Erythroblast (primary cell): Measurements from ENCODE around the gene CPED1.

Experiments
- DNase-seq, 2 experiments: peaks; one replicate each; lab custom pipeline; 2025; lab: John Stamatoyannopoulos, UW
- GATA1 ChIP-seq: IDR thresholded peaks from 2 replicates; pipeline ENCODE4 v1.6.1; 2011; ENCODE audit warnings: low read depth, mild to moderate bottlenecking, control low read depth, low read length, moderate library complexity
- POLR2A ChIP-seq: IDR thresholded peaks from 2 replicates; pipeline ENCODE4 v1.6.1; 2011; ENCODE audit warnings: mild to moderate bottlenecking, low read length

CPED1 gene

DNA sequence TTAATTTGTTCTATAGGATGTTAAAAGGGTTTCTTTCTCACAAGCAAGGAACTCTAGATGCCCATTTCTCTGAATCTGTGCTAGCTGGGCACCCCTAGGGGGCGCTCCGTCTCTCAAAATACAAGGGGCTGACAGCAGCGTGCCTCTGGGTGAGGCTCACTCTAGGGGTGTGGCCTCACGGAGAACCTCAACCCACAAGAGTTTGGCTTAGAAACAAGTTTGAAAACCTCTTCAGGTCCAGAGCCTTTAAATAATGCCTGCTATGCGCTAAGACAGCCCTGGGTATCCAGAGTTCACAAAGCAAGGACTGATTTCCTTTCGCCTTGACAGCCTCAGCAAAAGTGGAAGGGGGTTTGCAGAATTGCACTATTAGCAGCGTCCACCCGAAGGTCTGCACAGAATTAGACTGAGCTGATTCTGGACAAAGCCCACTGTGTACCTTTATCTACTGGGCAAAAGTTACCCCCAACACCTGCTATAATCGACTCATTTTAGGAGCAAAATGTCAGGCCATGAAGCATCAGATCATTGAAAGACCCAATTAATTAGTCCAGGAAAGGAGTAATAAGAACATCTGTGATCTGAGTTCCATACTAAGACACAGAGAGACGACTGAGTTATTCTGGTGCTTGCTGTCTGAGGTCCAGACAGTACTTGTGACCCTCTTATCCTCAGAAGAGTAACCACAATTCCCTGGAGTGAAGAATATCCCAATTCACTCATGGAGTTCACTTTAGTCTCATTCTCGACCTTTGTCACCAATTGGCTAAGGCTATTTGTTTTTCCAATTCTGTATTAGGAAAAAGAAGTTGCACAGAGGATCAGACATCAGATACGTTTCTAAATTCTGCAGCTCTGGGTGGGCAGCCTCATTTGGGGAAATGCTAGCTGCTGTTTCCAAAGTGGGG lies 574 bp upstream of the CPED1 start:
- DNase-seq: peak; percentile 94
- TF ChIP-seq GATA1 (no peak), POLR2A (peak; percentile 31)

DNA sequence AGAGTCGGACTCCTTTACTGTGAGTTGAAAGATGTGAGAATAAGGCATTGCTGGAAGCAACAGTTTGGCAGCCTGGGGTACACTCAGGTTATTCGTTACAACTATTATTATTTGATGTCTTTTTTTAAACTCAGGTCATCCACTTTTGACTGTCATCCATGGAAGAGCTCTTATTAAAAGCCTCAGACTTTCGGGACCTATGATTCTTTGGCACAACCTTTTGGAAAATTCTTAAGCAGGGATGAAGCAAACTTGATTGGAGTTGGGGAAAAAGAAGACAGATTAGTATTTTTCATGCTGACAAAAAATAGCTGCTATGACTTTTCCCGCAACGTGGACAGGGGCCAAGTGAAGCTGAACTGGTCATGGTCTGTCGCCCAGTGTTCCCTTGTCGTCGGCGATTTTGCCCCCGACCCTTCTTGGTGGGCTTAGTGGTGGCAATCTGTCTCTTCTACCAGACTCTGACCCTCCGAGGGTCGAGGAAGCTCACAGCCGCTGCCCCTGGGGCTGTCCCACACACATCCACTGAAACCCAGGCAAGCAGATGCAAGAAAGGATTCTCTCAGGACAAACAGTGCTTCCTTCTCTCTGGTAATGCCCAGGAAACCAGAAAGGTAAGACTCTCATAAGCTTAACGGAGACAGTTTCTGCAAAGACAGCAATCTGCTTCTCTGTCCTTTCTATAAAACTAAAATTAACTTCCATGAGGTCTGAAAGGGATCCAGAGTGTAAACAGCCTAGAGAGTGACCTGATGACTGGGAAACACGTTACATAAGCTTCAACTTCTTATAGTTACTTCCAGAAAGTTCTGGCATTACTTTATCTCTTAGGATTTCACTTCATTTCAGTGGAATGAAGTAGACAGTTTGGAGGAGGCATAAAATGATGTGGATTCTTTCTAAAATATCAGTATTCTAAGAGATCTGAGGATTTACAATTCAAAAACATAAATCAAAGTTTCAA lies 1.0 kb downstream of the CPED1 start:
- TF ChIP-seq POLR2A: no peak
- TF ChIP-seq GATA1: no peak
- peak in 1 of 2 experiments; percentile 20 for DNase-seq

- peak; percentile 47 to 48 for DNase-seq
- TF ChIP-seq GATA1 (no peak), POLR2A (no peak)
Measured at GRCh38 chr7:120990468-120991118, 2.1 kb downstream of the CPED1 start.

- no peak for TF ChIP-seq GATA1
- TF ChIP-seq POLR2A: no peak
- DNase-seq: no peak
Measured at GRCh38 chr7:120991161-120991560, 2.6 kb downstream of the CPED1 start.

- DNase-seq: peak; percentile 18 to 36
- no peak for TF ChIP-seq GATA1
- TF ChIP-seq POLR2A: no peak
Measured at GRCh38 chr7:120991581-120991980, 3.1 kb downstream of the CPED1 start.

- TF ChIP-seq GATA1 (no peak), POLR2A (no peak)
- peak in 1 of 2 experiments; percentile 13 for DNase-seq
Measured at GRCh38 chr7:120992272-120992964, 3.9 kb downstream of the CPED1 start.

- TF ChIP-seq POLR2A (no peak), GATA1 (no peak)
- no peak for DNase-seq
Measured at GRCh38 chr7:120992965-120993494, 4.5 kb downstream of the CPED1 start.

DNA sequence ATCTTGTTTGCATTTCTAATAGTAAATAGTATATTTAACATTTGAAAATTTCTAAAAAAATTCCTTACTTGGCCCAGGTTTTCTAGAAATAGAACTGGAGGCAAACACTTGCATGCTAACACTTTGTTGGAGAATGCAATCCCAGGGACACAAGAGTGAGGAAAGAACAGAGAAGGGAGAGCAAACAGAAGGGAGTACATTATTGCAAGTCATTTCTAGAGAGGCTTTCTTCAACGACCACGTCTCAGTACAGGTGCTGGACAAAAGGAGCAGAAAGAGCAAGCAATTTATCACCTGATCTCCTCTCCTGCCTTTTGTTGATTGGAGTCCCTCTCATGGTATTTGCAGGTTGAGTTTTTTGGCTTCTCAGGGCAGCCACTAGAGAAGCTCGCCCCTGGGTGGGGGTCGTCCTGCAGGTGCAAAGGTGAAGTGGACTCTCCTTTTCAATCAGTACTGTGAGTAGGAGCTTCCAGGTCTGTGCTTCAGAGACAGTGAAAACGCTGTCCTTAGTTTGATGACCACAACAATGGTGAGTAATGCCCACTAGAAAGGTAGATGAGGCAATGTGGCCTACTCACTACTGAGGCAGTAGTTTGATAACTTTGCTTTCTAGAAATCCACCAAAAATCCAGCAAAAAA lies 5.2 kb downstream of the CPED1 start:
- TF ChIP-seq GATA1: no peak
- no peak for TF ChIP-seq POLR2A
- no peak for DNase-seq

- DNase-seq: no peak
- TF ChIP-seq POLR2A: no peak
Measured at GRCh38 chr7:120994512-120995410, 6.2 kb downstream of the CPED1 start.

DNA sequence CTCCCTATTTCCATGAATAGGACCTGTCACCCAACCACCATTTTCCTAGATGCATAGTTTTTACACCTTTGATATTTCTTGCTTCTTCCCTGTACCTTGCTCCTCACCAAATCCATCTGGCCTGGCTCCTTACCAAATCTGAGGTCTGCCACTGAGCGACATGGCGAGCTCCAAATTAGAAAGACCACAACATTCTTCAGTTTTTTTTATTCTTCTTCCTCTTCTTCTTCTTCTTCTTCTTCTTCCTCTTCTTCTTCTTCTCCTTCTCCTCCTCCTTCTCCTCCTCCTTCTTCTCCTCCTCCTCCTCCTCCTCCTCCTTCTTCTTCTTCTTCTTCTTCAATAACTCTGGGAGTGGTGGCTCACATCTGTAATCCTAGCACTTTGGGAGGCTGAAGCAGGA lies 7.1 kb downstream of the CPED1 start:
- TF ChIP-seq POLR2A (no peak), GATA1 (no peak)
- no peak for DNase-seq

DNA sequence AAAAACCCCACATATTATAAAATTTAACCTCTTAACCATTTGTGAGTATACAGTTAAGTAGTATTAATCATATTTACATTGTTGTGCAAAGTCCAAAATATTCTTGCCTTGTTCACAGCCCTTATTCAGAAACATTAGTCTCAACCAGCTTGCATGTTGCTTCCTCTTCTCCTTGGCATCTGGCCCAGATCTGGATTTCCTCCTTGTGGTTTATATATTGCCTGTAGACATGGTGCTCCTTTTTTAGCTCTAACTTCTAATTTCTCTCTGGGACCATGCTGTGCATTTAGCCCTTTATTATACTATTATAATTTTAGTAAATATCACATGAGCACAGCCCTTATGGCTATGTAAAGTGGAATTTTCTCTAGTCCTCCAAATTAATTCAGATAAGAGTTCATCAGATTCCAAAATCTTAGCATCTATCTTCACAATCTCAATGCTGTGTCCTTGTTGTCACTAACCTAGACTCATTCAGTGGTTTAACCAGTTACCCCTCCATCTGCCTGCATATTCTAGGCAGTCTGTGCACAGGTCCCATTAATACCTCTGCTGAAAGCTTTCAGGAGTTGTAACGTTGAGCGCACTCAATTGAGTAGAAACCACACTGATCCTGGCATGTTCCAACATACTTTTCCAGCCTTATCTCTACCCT lies 7.9 kb downstream of the CPED1 start:
- no peak for TF ChIP-seq POLR2A
- TF ChIP-seq GATA1: no peak
- DNase-seq: peak; percentile 42 to 50
